HG03196 (cell line): ENCODE measurements around the gene RNF217.
"Not testable (repeated sequence)": the region's sequence is repeated elsewhere in the genome, so short reads cannot be mapped to it uniquely, and the experiment has no call there.

Experiments
- ATAC-seq: cut with Tn5 transposase; IDR thresholded peaks from one replicate; pipeline ENCODE4 v1.9.1; 2021; ENCODE audit not compliant: unreplicated experiment

RNF217 gene

GRCh38 chr6:124961777-124962638 is at the start of gene RNF217:
RNF217 (plus strand) TSS chr6:124962437; CDS start chr6:124962545, 108 bp downstream.
- no peak for ATAC-seq

GRCh38 chr6:124913056-124913455 is 49.2 kb upstream of the RNF217 start:
- ATAC-seq, result no peak

GRCh38 chr6:124917769-124918168 is 44.5 kb upstream of the RNF217 start:
- no peak for ATAC-seq

GRCh38 chr6:124919703-124920102 is 42.5 kb upstream of the RNF217 start:
- not testable (repeated sequence) for ATAC-seq

GRCh38 chr6:124924333-124924759 is 37.9 kb upstream of the RNF217 start:
- no peak for ATAC-seq

GRCh38 chr6:124926435-124926834 is 35.8 kb upstream of the RNF217 start:
- ATAC-seq, result no peak

- ATAC-seq, result no peak
These were observed 34.4 kb upstream of the RNF217 start for GRCh38 chr6:124927806-124928205.

GRCh38 chr6:124928851-124929250 is 33.4 kb upstream of the RNF217 start:
- ATAC-seq, result no peak

GRCh38 chr6:124937645-124938044 is 24.6 kb upstream of the RNF217 start:
- ATAC-seq, result no peak

- ATAC-seq, result no peak
These were observed 21.0 kb upstream of the RNF217 start for GRCh38 chr6:124941259-124941658.

GRCh38 chr6:124943658-124944057 is 18.6 kb upstream of the RNF217 start:
- no peak for ATAC-seq

- no peak for ATAC-seq
These were observed 14.2 kb upstream of the RNF217 start for GRCh38 chr6:124947971-124948451.

GRCh38 chr6:124949706-124950105 is 12.5 kb upstream of the RNF217 start:
- ATAC-seq, result no peak

GRCh38 chr6:124953808-124954207 is 8.4 kb upstream of the RNF217 start:
- ATAC-seq, result no peak

GRCh38 chr6:124955108-124955856 is 7.0 kb upstream of the RNF217 start:
- no peak for ATAC-seq

- ATAC-seq, result no peak
These were observed 6.2 kb upstream of the RNF217 start for GRCh38 chr6:124956018-124956417.

- ATAC-seq, result no peak
These were observed 4.1 kb upstream of the RNF217 start for GRCh38 chr6:124958149-124958548.

- ATAC-seq, result no peak
These were observed 3.4 kb upstream of the RNF217 start for GRCh38 chr6:124958759-124959354.

GRCh38 chr6:124960757-124961463 is 1.3 kb upstream of the RNF217 start:
- no peak for ATAC-seq

GRCh38 chr6:124961464-124961776 is 817 bp upstream of the RNF217 start:
- ATAC-seq, result no peak
